Ovary (tissue), 9 donors: ENCODE data around the gene CCDC50. TPM values are rescaled to one million over a fixed set of nuclear protein-coding genes. Genes with fewer than 3 reads are reported as not detected.

Experiments
- DNase-seq, 5 donors: peaks; one replicate each; pipeline ENCODE4 v3.0.0-alpha.2; 2019 to 2020
- H3K27ac ChIP-seq, 2 donors: fragments of 200-600 bp; one replicate each; pipeline versions ENCODE4 v1.5.1 to v1.8.0; 2019 to 2022
- H3K27me3 ChIP-seq: fragments of 200-600 bp; one replicate; pipeline ENCODE4 v1.8.0; 2022
- H3K36me3 ChIP-seq: fragments of 200-600 bp; sonication (generic); one replicate; pipeline ENCODE4 v1.5.1; 2019
- H3K4me1 ChIP-seq: one replicate; pipeline ENCODE4 v1.8.1; 2013; ENCODE audit warnings: mild to moderate bottlenecking, moderate library complexity; ENCODE audit not compliant: insufficient read depth
- H3K4me3 ChIP-seq: fragments of 200-600 bp; sonication (generic); one replicate; pipeline ENCODE4 v1.5.1; 2017
- H3K9me3 ChIP-seq, 2 donors: fragments of 200-600 bp in 1 of 2; sonication (generic) in 1 of 2; one replicate each; pipeline versions ENCODE4 v1.5.1 to v1.8.1; 2013 to 2019; ENCODE audit warnings: mild to moderate bottlenecking in 1 of 2, moderate library complexity in 1 of 2
- CTCF ChIP-seq, 3 donors: fragments of 450-650 bp in 2 of 3; fragments of 200-600 bp in 1 of 3; IDR thresholded peaks; one replicate each; pipeline versions ENCODE4 v1.5.1 to v1.8.0; 2016 to 2022; ENCODE audit warnings: antibody characterized with exemption in 3 of 3, mild to moderate bottlenecking in 1 of 3
- EP300 ChIP-seq: sonication (generic); formaldehyde crosslinking; IDR thresholded peaks from one replicate; pipeline ENCODE4 v1.6.1; 2017; ENCODE audit warnings: antibody characterized with exemption
- POLR2A ChIP-seq: fragments of 450-650 bp; IDR thresholded peaks from one replicate; pipeline ENCODE4 v1.6.1; 2017; ENCODE audit warnings: antibody characterized with exemption, mild to moderate bottlenecking, moderate library complexity
- WGBS, 3 donors: extraction: QIAGEN DNeasy Blood & Tissue Kit in 1 of 3; methylation state at CpG; one replicate each; pipeline versions ENCODE4 v1.1.5 to v1.1.7; 2013 to 2017; 5-methylcytosine and 5-hydroxymethylcytosine counted together
- intact Hi-C, 4 donors: fragments of 100-400 bp; cut with DNase I; formaldehyde crosslinking; loops; one replicate each; pipeline versions ENCODE4 v1.11.0 to v1.15.1; 2022 to 2023
- polyA plus RNA-seq, 2 donors: library from polyadenylated mRNA; stranded (reverse); fragments of 200-250 nt in 1 of 2; fragments of 350-450 nt in 1 of 2; fragmentation: Illumina TruSeq in 1 of 2; extraction: RNeasy Lipid Tissue Mini Kit (QIAGEN cat#74804) in 1 of 2; gene quantifications; one replicate each; pipeline ENCODE4 v1.2.3, GENCODE V29; 2013 to 2014
- total RNA-seq, 7 donors: library from RNA; depleted of rRNA in 2 of 7; stranded (reverse); fragments of >200 nt in 2 of 7; fragmentation: NEBNext Ultra II Directional in 3 of 7; extraction: Animal tissue kit (Norgen Biotek cat#: 25700) in 3 of 7; gene quantifications; one replicate each; pipeline versions ENCODE4 v1.1.0 to v1.2.4, GENCODE V29; 2016 to 2023
- donor health status: DM: no; HTN: no; CAD: no; lungs with moderate emphysema.
- donor health status: DM: no; HTN: no; CAD: no.
- donor health status: Bipolar disorder and iron deficiency.
- donor health status: DM: yes; HTN: yes; CAD: no.
- donor health status: DM: no; HTN: no; CAD: no.
- donor health status: DM: yes; HTN: yes; CAD: no.

The CCDC50 gene
- total and polyA plus RNA-seq, 9 donors: 39.6 to 85.9 (median 75.2) TPM

- H3K9me3 ChIP-seq: no peaks in the 10 kb centered on the region
- WGBS, 3 donors: 29 to 34% (median 30%) methylated on average over 2 of the region's 2 CpGs
- H3K4me1 ChIP-seq: no peaks in the 10 kb centered on the region
- TF ChIP-seq POLR2A (no peak), EP300 (no peak), CTCF (IDR thresholded peaks at IDR 0.05) (no peak)
- no peak overlapping the region for H3K4me3 ChIP-seq
- DNase-seq: no peak
- H3K27me3 ChIP-seq: no peaks in the 10 kb centered on the region
- intact Hi-C loops: no loop called here
- H3K27ac ChIP-seq: no peak overlapping the region
- H3K36me3 ChIP-seq: no peaks in the 10 kb centered on the region
Measured at GRCh38 chr3:191327526-191327925, 1.7 kb upstream of the CCDC50 start.

- peak overlapping the region; percentile 82 for H3K4me3 ChIP-seq
- 32 to 42% (median 39%) methylated on average over 9 of the region's 9 CpGs for WGBS, 3 donors
- no peaks in the 10 kb centered on the region for H3K27me3 ChIP-seq
- TF ChIP-seq EP300 (no peak), CTCF (IDR thresholded peaks at IDR 0.05) (no peak), POLR2A (no peak)
- intact Hi-C loops: no loop called here
- H3K36me3 ChIP-seq: no peaks in the 10 kb centered on the region
- no peaks in the 10 kb centered on the region for H3K4me1 ChIP-seq
- DNase-seq: no peak
- H3K27ac ChIP-seq: peak overlapping the region in 1 of 2 donors; percentile 92
- no peaks in the 10 kb centered on the region for H3K9me3 ChIP-seq
Measured at GRCh38 chr3:191328383-191328961, 722 bp upstream of the CCDC50 start.

- TF ChIP-seq EP300 (no peak), POLR2A (no peak), CTCF (IDR thresholded peaks at IDR 0.05) (no peak)
- Histone ChIP-seq H3K36me3 (no peaks in the 10 kb centered on the region), H3K4me1 (no peaks in the 10 kb centered on the region), H3K27ac (peak within 1 kb of the TSS; percentile 82 to 92), H3K27me3 (no peaks in the 10 kb centered on the region), H3K9me3 (no peaks in the 10 kb centered on the region), H3K4me3 (peak within 1 kb of the TSS; percentile 82)
- intact Hi-C loops: no loop called here
- peak; percentile 35 to 66 (median 46) for DNase-seq
- WGBS, 3 donors: 0 to 1% (median 1%) methylated on average over 33 to 37 of the region's 37 CpGs
Measured at GRCh38 chr3:191329654-191330529, 698 bp downstream of the CCDC50 start, which contains the start of gene UTS2B. Gene UTS2B, minus strand, starts transcription at chr3:191330526. Its CDS starts 48,337 bp downstream, at chr3:191282189.

GRCh38 chr3:191330530-191331048, 1.4 kb downstream of the CCDC50 start:
- no peaks in the 10 kb centered on the region for H3K36me3 ChIP-seq
- 2 to 13% (median 5%) methylated on average over 11 of the region's 11 CpGs for WGBS, 3 donors
- peak overlapping the region; percentile 82 for H3K4me3 ChIP-seq
- H3K27me3 ChIP-seq: no peaks in the 10 kb centered on the region
- DNase-seq: peak in 1 of 5 donors; percentile 31
- peak overlapping the region; percentile 82 to 92 for H3K27ac ChIP-seq
- intact Hi-C loops: no loop called here
- no peaks in the 10 kb centered on the region for H3K4me1 ChIP-seq
- TF ChIP-seq EP300: no peak
- TF ChIP-seq POLR2A: no peak
- no peak for TF ChIP-seq CTCF (IDR thresholded peaks at IDR 0.05)
- H3K9me3 ChIP-seq: no peaks in the 10 kb centered on the region
